CD4-positive, alpha-beta T cell treated with Interleukin-10 for 1 hour (primary cell): ENCODE results near the gene SNX17.
"Not testable (repeated sequence)": the region's sequence is repeated elsewhere in the genome, so short reads cannot be mapped to it uniquely, and the experiment has no call there.

Source experiments
- DNase-seq: peaks from one replicate; pipeline ENCODE4 v3.0.0-alpha.2; 2020

Gene SNX17

DNA sequence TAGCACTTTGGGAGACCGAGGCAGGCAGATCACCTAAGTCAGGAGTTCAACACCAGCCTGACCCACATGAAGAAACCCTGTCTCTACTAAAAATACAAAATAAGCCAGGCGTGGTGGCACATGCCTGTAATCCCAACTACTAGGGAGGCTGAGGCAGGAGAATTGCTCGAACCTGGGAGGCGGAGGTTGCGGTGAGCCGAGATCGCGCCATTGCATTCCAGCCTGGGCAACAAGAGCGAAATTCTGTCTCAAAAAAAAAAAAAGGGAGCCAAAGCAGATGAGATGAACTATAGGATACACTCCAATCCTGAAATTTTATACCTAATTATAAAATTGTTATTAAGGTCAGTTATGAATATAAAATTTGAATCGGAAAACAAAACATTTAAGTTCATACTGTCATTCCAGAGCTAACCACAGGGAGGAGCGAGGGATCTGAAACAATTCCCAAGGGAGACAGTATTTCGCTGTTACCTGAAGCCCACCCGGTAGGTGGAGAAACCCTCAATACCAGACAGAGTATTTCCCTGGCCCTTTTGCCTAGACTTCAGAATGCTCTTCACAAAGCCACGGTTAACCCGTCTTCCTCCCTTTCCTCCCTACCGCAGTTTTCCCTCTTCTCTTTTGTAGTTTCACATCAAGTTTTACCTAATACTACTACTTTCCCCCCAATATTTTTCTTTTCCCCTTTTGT, 37.5 kb downstream of the SNX17 start:
- no peak for DNase-seq

DNA sequence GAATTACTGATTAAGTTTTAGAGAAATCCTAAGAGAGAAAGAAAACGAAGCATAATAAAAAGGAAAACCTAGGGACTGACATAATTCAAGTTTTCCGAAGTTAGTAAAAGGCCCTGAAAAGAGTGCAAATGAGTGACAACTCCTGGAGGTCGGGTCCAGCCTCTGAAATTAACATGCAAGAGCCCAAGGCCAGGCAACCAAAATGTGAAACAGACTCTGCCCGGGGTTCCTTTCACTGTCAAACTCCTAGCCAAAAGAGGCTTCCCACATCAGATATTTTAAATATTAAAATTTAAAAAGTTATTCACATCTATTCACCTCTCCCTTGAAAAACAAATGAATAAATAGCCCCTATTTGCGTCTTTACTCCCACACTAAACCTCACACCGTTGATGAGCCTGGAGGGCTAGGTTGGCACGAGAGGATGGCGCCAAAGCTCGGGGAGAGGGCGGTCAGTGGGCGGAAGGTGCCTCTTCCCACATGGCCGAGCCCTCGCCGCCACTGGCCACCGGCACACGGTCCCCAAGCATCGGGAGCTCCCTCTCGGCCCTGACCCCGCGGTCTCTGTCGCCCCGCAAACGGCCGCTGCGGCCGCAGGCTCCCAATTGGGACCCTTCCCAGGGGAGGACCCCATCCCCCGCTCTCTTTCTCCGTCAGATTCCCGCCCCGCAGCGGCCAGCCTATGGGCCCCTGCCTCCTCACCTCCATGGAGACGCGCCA, 38.3 kb downstream of the SNX17 start:
- peak; percentile 7 for DNase-seq

DNA sequence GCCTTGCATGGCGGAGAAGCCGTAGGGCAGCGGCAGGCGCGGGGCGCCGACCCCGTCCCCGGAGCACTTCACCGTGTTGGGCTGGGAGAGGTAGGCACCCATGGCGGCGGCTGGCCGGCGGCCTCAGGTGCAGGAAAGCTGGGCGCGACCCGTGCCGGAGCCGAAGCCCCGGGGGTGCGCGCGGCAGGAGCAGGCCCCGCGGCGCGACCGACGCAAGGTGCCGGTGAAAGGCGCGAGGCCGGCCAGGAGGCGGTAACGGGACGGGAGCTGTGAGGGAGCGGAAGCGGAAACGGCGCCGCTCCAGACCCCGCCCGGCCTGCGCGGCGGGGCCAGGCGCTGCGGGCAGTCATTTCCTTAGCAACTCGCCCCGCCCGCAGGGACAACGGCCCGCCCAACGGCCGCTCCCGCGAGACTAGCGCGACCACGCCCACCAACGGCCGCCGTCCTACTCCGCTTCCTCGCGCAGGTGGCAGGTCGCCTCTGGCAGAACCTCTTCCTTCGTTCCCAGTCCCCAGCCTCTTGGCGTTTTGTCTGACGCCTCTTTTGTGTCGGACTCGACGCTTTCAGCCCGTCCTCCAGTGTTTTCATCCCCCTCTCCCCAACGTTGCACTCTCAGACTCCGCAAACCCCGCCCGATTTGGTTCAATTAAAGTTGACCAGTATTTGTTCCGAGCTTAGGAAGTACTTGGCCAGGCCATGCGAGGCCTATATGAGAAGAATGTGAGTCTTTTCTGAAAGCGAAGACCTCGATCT, 39.1 kb downstream of the SNX17 start, which contains the start of gene PPM1G:
PPM1G (minus strand) TSS at position 271 of the 753 bp plus-strand sequence; CDS start at position 102, 169 bp downstream.
- peak; percentile 96 for DNase-seq

DNA sequence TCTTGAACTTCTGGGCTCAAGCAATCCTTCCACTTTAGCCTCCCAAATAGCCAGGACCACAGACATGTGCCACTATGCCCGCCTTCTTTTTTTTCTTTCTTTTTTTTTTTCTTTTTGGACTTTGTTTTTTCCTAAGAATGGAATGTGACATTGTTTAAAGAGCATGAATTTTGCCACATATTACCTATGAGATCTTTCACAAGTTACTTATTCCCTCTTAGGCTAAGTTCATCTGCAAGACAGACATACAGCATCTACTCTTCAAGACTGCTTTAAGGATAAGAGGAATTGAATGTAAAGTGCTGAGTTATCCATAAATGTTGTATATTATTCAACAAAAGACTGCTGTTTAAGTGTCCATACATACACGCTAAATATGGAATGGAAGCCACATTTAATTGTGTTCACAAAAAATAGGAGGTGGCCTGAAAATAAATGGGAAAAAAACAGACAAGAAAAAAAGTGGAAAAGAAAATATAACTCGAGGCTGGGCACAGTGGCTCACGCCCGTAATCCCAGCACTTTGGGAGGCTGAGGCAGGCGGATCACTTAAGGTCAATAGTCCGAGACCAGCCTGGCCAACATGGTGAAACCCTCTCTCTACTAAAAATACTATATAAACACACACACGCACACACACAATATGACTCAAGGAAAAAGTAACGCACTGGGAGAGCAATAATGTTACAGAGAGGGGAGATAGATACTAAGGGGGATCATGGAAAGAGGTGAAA, 42.2 kb downstream of the SNX17 start:
- DNase-seq = no peak

DNA sequence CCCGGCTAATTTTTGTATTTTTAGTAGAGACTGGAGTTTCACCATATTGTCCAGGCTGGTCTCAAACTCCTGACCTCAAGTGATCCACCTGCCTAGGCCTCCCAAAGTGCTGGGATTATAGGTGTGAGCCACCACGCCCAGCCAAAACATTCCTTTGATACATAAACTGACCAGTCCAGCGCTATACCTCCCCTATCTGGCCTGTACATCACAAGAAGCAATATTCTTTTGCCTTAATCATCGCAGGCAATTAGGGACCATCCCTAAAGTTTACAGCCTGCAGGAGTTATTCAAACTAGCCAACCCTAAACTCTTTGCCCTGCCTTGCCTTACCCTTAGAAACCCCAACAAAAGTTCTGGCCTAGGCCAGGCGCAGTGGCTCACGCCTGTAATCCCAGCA, 45.7 kb downstream of the SNX17 start:
- no peak for DNase-seq

DNA sequence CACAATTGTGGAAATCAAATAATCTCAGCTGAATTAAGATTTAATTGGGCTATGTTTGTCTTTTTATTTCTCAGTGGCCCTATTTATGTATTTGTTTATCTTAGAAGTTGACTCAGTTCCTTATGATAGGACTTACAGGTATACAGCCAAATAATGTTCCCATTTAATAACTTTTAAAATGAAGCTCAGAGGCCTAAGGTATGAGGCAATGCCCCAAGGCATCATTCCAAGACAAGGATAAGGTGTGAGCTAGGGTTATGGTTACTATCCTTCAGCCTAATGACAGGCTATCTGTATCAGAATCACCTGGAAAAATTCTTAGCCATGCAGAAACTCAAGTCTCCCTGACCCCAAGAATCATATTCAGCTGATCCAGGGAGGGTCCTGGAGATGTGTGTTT, 50.6 kb downstream of the SNX17 start:
- no peak for DNase-seq

DNA sequence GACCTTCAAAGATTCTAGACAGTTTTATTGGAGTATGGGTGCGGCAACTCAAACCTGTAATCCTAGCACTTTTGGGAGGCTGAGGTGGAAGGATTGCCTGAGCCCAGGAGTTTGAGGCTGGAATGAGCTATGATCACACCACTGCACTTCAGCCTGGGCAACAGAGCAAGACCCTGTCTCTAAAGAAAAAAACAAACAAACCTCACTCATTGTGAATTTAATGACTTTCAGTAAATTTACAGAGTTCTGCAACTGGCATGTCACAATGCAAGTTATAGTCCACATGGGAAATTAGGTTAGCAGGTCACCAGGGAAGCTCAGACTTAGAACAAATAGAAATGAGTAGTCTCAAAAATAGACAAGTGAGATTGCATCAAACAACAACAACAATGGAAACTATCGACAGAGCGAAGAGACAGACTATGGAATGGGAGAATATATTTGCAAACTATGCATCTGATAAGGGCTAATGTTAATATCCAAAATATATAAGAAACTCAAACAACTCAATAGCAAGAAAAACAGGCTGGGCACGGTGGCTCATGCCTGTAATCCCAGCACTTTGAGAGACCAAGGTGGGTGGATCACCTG, 51.3 kb downstream of the SNX17 start:
- DNase-seq = no peak

DNA sequence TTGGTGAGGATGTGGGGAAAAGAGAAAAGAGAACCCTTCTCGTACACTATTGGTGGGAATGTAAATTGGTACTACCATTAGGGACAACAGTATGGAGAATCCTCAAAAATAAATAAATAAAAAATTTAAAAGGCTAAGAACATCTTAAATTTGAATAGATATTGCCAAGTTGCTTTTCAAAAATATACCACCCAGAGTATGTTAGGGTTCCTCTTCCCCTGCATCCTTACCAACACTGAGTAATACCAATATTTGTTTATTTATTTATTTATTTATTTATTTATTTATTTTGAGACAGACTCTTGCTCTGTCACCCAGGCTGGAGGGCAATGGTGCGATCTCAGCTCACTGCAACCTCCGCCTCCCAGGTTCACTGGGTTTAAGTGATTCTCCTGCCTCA, 52.5 kb downstream of the SNX17 start:
- no peak for DNase-seq

DNA sequence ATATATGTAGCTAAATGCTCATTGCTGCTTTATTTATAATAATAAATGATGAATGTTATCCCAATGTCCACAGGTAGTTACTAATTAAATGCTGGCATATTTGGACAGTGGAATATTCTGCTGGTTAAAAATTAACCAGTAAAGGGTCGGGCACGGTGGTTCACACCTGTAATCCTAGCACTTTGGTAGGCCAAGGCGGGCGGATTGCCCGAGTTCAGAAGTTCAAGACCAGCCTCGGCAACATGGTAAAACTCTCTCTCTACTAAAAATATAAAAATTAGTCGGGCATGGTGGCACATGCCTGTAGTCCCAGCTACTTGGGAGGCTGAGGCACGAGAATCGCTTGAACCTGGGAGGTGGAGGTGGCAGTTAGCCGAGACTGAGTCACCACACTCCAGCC, 54.6 kb downstream of the SNX17 start:
- not testable (repeated sequence) for DNase-seq
